GM21723 (cell line): ENCODE data around the gene FAM81B.
"Not testable (repeated sequence)": the region's sequence is repeated elsewhere in the genome, so short reads cannot be mapped to it uniquely, and the experiment has no call there.

Experiments
- ATAC-seq: cut with Tn5 transposase; IDR thresholded peaks from one replicate; pipeline ENCODE4 v1.9.1; 2021; ENCODE audit warnings: mild to moderate bottlenecking, moderate library complexity; ENCODE audit not compliant: unreplicated experiment

The FAM81B gene, protein sequence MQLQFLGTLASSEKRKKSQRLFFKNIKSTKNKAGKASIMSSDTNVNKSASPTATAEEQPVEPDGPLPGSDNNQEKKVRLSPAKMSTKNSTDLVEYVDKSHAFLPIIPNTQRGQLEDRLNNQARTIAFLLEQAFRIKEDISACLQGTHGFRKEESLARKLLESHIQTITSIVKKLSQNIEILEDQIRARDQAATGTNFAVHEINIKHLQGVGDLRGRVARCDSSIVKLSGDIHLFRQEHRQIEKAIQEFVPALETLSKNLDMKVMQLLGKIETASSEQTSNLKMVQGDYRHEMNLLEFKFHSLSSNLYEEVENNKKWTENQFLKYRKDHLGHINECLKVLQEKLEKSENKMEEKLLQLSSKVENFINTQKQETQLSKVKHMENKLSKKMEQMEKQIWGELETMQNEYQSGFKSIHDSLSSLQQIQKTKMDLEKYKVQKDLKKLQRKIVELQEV

DNA sequence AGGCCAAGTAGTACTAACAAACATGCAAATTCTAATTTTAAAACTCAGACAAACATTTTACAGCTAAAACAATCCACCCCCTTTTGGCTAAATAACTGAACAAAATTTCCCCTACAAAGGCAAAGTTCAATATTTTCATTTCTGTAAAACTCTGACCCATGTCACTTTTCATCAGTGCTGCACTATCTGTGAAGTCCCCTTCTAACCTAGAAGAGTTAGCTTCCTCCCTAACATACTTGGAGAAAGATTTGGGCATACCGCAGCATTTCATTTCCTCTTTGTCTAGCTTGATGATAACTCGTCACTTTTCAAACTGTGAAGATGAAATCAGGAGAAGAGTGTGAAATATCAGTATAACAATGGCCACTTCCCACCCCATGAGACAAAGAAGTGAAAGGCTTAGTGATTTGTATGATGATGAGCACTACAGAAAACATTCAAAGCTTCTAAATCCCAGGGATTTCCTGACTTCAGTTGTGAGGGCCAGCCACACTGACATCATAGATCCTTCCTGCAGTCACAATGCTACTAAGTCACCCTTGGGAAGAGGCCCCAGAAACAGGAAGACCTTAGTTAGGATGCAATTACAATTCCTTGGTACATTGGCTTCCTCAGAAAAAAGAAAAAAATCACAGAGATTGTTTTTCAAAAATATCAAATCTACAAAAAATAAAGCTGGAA, at the start of gene FAM81B:
Gene FAM81B (plus strand): TSS at position 555 of the 681 bp plus-strand sequence. CDS start 24 bp downstream, at position 579.
- ATAC-seq, result no peak

GRCh38 chr5:95341444-95341843, 49.7 kb upstream of the FAM81B start:
- not testable (repeated sequence) for ATAC-seq

DNA sequence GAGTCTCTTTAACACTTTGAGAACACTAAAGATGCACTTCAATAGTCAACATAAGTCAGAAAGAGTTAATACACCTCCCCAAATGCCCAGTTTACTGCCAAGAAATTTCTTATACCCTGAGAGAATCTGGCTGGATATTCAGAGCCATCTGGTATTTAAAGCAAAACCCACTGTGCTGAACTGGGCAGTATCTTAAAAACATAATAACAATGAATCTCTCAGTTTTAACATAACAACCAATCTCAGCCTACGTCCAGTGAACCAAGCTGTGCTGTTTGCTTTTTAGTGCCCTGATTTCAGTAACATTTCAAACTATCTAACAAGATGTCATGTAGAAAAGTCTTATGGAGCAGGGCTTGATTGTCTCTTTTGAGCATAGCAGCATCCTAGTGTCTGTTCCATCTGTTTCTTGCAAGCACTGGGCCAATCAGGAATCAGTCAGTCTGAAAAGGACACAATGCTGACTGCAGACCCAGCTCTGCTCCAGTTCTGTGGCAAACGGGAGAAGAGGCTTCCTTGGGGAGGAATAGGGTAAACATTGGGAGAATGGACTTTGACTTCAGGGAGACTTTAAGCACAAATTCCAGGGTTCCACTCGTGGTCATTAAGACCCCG, 43.6 kb upstream of the FAM81B start:
- no peak for ATAC-seq

GRCh38 chr5:95350631-95351030, 40.5 kb upstream of the FAM81B start:
- ATAC-seq, result no peak

GRCh38 chr5:95352691-95353090, 38.5 kb upstream of the FAM81B start:
- no peak for ATAC-seq

DNA sequence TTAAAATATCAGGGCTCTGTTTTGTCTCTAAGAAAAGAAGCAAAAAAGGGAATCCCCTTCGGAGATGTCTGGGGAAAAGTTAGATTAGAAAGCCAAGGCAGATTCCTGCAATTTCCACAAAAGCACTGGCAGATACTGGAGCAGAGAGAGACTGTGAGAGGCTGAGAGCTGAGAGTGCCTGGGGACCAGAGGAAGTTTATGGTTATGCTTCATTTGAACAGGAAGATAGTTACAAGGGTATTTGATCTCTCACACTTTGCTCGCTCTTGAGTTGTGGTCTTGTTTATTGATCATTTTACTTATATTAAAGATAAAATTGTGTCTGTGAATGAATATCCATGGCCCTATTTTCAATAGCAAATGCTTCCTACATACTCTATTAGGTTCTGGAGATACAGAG, 32.8 kb upstream of the FAM81B start:
- no peak for ATAC-seq

GRCh38 chr5:95358848-95359247, 32.3 kb upstream of the FAM81B start:
- no peak for ATAC-seq

DNA sequence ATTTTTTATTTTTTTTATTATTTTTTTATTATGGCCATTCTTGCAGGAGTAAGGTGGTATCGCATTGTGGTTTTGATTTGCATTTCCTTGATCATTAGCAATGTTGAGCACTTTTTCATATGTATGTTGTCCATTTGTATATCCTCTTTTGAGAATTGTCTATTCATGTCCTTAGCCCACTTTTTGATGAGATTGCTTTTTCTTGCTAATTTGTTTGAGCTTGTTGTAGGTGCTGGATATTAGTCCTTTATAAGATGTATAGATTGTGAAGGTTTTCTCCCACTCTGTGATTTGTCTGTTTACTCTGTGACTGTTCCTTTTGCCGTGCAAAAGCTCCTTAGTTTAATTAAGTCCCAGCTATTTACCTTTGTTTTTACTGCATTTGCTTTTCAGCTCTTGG, 30.5 kb upstream of the FAM81B start:
- not testable (repeated sequence) for ATAC-seq

GRCh38 chr5:95365302-95366095, 25.7 kb upstream of the FAM81B start:
- no peak for ATAC-seq

DNA sequence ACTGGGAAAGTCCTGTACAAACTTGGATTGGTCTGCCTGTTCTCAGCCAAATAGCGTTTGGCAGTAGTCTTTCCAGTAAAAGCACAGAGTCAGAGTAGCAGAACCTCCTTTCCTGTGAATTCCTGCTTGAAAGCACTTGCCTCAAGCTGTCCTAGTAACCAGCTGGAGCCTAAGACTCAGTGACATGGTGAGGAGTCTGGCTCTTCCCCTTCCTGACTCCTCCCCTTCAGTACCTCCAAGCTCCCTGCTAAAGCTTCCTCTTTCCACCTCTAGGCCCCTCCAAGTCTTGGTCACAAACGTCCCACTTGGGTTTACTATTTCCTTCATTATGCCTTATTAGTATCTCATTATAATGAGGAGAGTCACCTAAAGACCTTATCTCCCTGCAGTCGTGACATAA, 21.4 kb upstream of the FAM81B start:
- no peak for ATAC-seq

- ATAC-seq, result no peak
These were observed 17.1 kb upstream of the FAM81B start for GRCh38 chr5:95374061-95374460.

DNA sequence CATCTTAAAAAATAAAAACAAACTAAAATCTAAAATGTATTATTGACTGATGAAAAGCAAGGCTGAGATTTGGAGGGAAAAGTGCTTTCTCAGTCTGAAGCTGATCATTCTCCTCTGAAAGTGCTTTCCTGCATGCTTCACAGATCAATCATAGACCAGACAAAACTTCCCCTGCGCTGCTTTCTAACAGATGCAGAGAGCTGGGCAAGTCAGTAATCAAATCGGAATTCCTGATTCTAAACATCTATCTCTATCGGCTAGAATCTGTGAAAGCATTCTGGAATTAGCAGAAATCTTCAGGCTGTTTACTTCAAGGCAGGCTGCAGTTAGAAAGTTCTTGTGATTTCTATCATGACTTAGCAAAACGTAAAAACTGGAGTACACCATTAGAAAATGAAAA, 15.6 kb upstream of the FAM81B start:
- no peak for ATAC-seq

- ATAC-seq, result no peak
These were observed 12.0 kb upstream of the FAM81B start for GRCh38 chr5:95379133-95379532.

GRCh38 chr5:95380103-95380628, 11.0 kb upstream of the FAM81B start:
- ATAC-seq, result no peak

DNA sequence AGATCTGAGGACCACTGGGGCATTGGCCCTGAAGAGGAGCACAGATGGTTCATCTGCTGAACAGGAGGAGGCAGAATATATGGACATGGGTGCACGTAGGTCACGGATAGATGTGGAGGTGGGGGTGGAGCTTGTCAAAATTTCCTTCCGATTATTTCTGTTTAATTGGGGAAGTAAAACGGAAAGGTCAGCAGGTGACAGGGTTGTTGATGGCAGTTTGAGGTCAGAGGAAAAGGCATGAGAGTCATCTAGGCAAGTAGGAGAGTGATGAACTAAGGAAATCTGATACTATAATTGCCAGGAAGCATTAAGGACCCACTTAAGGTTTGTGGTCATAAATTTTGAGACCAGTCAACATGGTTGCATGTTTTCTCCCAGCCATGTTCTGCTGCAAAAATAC, 8.4 kb upstream of the FAM81B start:
- ATAC-seq, result no peak

GRCh38 chr5:95384485-95385213, 6.5 kb upstream of the FAM81B start:
- ATAC-seq, result no peak

GRCh38 chr5:95385334-95385733, 5.8 kb upstream of the FAM81B start:
- ATAC-seq, result no peak

DNA sequence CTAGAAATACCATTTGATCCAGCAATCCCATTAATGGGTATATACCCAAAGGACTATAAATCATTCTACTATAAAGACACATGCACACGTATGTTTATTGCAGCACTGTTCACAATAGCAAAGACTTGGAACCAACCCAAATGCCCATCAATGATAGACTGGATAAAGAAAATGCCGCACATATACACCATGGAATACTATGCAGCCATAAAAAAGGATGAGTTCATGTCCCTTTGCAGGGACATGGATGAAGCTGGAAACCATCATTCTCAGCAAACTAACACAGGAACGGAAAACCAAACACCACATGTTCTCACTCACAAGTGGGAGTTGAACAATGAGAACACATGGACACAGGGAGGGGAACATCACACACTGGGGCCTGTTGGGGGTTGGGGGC, 799 bp downstream of the FAM81B start:
- not testable (repeated sequence) for ATAC-seq

GRCh38 chr5:95392593-95393182, 1.5 kb downstream of the FAM81B start:
- no peak for ATAC-seq

DNA sequence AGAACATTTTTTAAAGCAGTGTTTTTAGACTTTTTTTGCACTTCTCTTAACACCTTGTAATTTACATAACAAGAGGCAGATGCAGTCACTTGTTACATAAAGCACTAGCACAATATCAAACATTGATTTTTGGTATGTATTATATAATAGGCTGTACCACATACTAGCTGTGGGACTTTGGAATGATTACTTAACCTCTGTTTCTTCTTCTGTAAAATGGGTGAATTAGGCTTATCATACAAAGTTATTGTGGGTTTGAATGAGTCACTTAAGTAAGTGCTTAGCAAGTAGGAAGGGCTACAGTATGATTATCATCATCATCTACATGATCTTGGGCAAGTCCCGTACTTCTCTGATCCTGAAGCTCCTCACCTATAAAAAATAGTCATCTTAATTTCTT, 2.1 kb downstream of the FAM81B start:
- no peak for ATAC-seq
